Subcutaneous abdominal adipose tissue (tissue), 5 donors: ENCODE measurements around the gene RAD21L1.

Source experiments
- H3K27ac ChIP-seq: one replicate; pipeline ENCODE4 v1.7.0; 2013; ENCODE audit warnings: low read depth, mild to moderate bottlenecking, inconsistent platforms, low read length, moderate library complexity
- H3K27me3 ChIP-seq, 5 donors: one replicate each; pipeline ENCODE4 v1.7.0; 2013; ENCODE audit warnings: low read length in 5 of 5, inconsistent platforms in 1 of 5; ENCODE audit not compliant: control insufficient read depth in 5 of 5, insufficient read depth in 4 of 5
- H3K36me3 ChIP-seq, 5 donors: one replicate each; pipeline ENCODE4 v1.7.0; 2013; ENCODE audit warnings: low read length in 5 of 5; ENCODE audit not compliant: control insufficient read depth in 5 of 5, insufficient read depth in 5 of 5
- H3K4me1 ChIP-seq, 5 donors: one replicate each; pipeline ENCODE4 v1.7.0; 2013; ENCODE audit warnings: low read length in 5 of 5, mild to moderate bottlenecking in 3 of 5, moderate library complexity in 1 of 5; ENCODE audit not compliant: control insufficient read depth in 5 of 5, insufficient read depth in 5 of 5
- H3K4me3 ChIP-seq, 5 donors: one replicate each; pipeline ENCODE4 v1.7.0; 2013; ENCODE audit warnings: low read length in 5 of 5, low read depth in 1 of 5
- H3K9ac ChIP-seq, 5 donors: one replicate each; pipeline ENCODE4 v1.7.0; 2013; ENCODE audit warnings: low read length in 5 of 5, mild to moderate bottlenecking in 4 of 5, moderate library complexity in 3 of 5
- H3K9me3 ChIP-seq, 5 donors: one replicate each; pipeline ENCODE4 v1.7.0; 2013; ENCODE audit warnings: low read length in 5 of 5; ENCODE audit not compliant: control insufficient read depth in 5 of 5
- donor health status: healthy.
- donor health status: healthy.
- donor health status: healthy.
- donor health status: healthy.
- donor health status: healthy.

RAD21L1 gene

GRCh38 chr20:1225783-1226654, at the start of gene RAD21L1:
Gene RAD21L1, plus strand, starts transcription at chr20:1226044. Its CDS starts 2,410 bp downstream, at chr20:1228454.
- Histone ChIP-seq H3K9me3 (no peaks in the 10 kb centered on the region), H3K27ac (no peak within 1 kb of the TSS), H3K9ac (peak within 1 kb of the TSS in 3 of 5 donors; percentile 22 to 73 (median 51))

DNA sequence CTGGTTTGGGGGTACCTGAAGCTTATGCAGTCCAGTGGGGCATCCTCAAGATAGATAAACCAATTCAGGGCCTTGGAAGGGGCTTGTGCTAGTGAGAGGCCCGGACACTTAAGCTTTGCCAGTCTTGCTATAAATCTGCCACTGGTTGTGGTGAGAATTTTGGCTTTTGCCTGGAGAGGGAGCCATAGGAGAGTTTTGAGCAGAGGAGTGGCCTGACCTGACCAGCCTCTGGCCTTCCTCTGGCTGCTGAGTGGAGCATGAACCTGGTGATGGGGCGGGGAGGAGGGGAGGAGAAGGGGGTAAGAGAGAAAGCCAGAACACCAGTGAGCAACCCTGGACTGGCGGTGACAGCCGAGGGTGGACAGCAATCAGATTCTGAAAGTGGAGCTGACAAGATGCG, 48.2 kb upstream of the RAD21L1 start:
- H3K4me1 ChIP-seq, result peaks cover 0 to 7% (median 0%) of the 10 kb centered on the region in 5 donors
- no peak overlapping the region for H3K9ac ChIP-seq
- no peak overlapping the region for H3K27ac ChIP-seq
- H3K27me3 ChIP-seq, result no peaks in the 10 kb centered on the region
- H3K4me3 ChIP-seq, result no peak overlapping the region
- H3K36me3 ChIP-seq, result peaks cover 0 to 54% (median 31%) of the 10 kb centered on the region in 5 donors
- H3K9me3 ChIP-seq, result no peaks in the 10 kb centered on the region

More at GRCh38 chr20:1225783-1226654, at the start of gene RAD21L1:
- Histone ChIP-seq H3K36me3 (no peaks in the 10 kb centered on the region), H3K27me3 (peaks cover 0 to 23% (median 5%) of the 10 kb centered on the region in 5 donors), H3K4me1 (peaks cover 0 to 18% (median 12%) of the 10 kb centered on the region in 5 donors), H3K4me3 (peak within 1 kb of the TSS; percentile 50 to 72 (median 62))

GRCh38 chr20:1178103-1178502, 47.7 kb upstream of the RAD21L1 start:
- H3K36me3 ChIP-seq, result peaks cover 0 to 49% (median 27%) of the 10 kb centered on the region in 5 donors
- H3K4me3 ChIP-seq, result no peak overlapping the region
- no peak overlapping the region for H3K9ac ChIP-seq
- peaks cover 0 to 3% (median 0%) of the 10 kb centered on the region in 5 donors for H3K27me3 ChIP-seq
- H3K9me3 ChIP-seq, result no peaks in the 10 kb centered on the region
- H3K4me1 ChIP-seq, result peaks cover 0 to 7% (median 0%) of the 10 kb centered on the region in 5 donors
- no peak overlapping the region for H3K27ac ChIP-seq

- peaks cover 0 to 7% (median 0%) of the 10 kb centered on the region in 5 donors for H3K4me1 ChIP-seq
- peaks cover 0 to 4% (median 2%) of the 10 kb centered on the region in 5 donors for H3K27me3 ChIP-seq
- no peaks in the 10 kb centered on the region for H3K9me3 ChIP-seq
- no peak overlapping the region for H3K9ac ChIP-seq
- H3K27ac ChIP-seq, result no peak overlapping the region
- no peak overlapping the region for H3K4me3 ChIP-seq
- H3K36me3 ChIP-seq, result peaks cover 0 to 44% (median 26%) of the 10 kb centered on the region in 5 donors
Observed at GRCh38 chr20:1178623-1179022, 47.2 kb upstream of the RAD21L1 start.

DNA sequence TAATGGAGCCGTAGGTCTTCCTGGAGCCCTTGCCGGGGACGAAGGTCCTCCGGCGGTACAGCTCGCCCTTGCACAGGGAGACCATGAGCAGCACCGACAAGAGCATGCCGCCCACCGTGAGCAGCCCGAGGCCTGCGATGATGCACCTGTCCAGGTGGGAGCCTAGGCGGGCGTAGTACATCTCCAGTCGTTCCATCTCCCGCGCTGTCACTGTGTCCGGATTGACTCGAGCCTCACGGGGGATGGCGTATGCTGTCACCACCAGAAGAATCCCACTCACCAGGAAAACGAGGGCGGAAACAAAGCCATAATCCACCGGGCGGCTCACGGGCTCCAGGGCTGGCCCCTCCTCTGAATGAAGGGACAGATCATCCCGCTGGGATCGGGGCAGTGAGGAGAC, 44.9 kb upstream of the RAD21L1 start:
- Histone ChIP-seq H3K27me3 (peaks cover 7 to 20% (median 15%) of the 10 kb centered on the region in 5 donors), H3K36me3 (peaks cover 0 to 22% (median 16%) of the 10 kb centered on the region in 5 donors), H3K4me1 (peaks cover 2 to 18% (median 9%) of the 10 kb centered on the region in 5 donors), H3K9me3 (no peaks in the 10 kb centered on the region), H3K9ac (no peak overlapping the region), H3K4me3 (no peak overlapping the region), H3K27ac (no peak overlapping the region)

- Histone ChIP-seq H3K27ac (no peak overlapping the region), H3K27me3 (peaks cover 12 to 26% (median 15%) of the 10 kb centered on the region in 5 donors), H3K4me3 (no peak overlapping the region), H3K9me3 (no peaks in the 10 kb centered on the region), H3K4me1 (peaks cover 3 to 20% (median 12%) of the 10 kb centered on the region in 5 donors), H3K9ac (no peak overlapping the region), H3K36me3 (peaks cover 0 to 11% (median 9%) of the 10 kb centered on the region in 5 donors)
Observed at GRCh38 chr20:1182106-1182505, 43.7 kb upstream of the RAD21L1 start.

DNA sequence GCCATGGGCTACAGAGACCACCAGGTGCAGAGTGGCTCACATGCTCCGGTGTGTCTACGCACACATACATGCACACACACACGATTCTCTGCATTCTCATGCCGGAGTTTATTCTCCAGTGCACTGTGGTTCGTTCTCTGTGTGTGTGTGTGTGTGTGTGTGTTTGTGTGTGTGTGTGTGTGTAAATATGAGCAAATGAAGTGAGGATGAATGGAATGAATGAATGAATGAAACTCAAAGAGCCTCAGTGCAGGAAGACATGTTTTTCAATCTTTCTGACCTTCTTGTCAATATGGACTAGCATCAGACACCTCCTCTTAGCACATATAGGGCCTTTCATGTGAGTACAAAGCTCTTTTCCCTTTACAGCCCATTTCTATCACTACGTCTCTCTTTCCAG, 42.7 kb upstream of the RAD21L1 start:
- no peak overlapping the region for H3K27ac ChIP-seq
- peaks cover 3 to 20% (median 12%) of the 10 kb centered on the region in 5 donors for H3K4me1 ChIP-seq
- no peaks in the 10 kb centered on the region for H3K9me3 ChIP-seq
- no peak overlapping the region for H3K4me3 ChIP-seq
- H3K9ac ChIP-seq, result no peak overlapping the region
- peaks cover 12 to 26% (median 15%) of the 10 kb centered on the region in 5 donors for H3K27me3 ChIP-seq
- peaks cover 0 to 8% (median 6%) of the 10 kb centered on the region in 5 donors for H3K36me3 ChIP-seq

- H3K4me3 ChIP-seq, result peak overlapping the region in 3 of 5 donors; percentile 25 to 50 (median 50)
- peaks cover 0 to 8% (median 6%) of the 10 kb centered on the region in 5 donors for H3K36me3 ChIP-seq
- H3K27me3 ChIP-seq, result peaks cover 12 to 28% (median 15%) of the 10 kb centered on the region in 5 donors
- no peak overlapping the region for H3K9ac ChIP-seq
- no peaks in the 10 kb centered on the region for H3K9me3 ChIP-seq
- peaks cover 3 to 20% (median 12%) of the 10 kb centered on the region in 5 donors for H3K4me1 ChIP-seq
- H3K27ac ChIP-seq, result no peak overlapping the region
Observed at GRCh38 chr20:1184260-1184637, 41.6 kb upstream of the RAD21L1 start.

DNA sequence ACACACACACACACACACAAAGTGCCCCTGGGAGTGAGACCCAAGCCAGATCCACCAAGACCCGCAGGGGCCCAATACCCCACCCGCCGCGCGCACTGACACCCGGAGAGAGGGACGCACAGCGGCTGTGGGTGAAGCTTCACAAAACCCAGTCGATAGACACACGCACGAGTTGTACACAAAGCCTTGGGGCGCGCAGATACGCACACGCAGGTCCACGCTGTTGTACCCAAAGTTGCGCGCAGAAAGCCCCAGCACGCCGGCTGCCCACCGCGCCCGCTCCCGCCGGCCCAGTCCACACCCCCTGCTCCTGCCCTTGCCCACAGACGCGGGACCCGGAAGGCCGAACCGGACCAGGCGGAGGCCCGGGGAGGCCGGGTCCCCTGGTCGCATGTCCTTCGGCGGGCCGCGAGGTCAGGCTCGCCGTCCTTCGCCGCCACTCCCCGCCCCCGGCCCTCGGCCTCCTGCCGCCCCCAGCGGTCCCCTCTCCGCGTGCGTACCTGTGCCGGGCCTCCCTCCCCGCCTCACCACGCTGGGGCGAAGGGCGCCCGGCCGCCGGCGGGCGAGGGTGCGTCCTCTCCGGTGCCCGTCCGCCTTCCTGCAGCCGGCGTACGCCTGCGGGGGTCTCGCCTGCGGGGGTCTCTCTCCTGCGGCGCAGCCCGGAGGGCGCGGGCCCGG, 41.1 kb upstream of the RAD21L1 start, which contains the start of gene TMEM74B:
Gene TMEM74B, minus strand, starts transcription at position 344 of the 678 bp plus-strand sequence. CDS start 1,180 bp downstream, outside the sequence.
- Histone ChIP-seq H3K9me3 (no peaks in the 10 kb centered on the region), H3K4me1 (peaks cover 3 to 20% (median 12%) of the 10 kb centered on the region in 5 donors), H3K36me3 (peaks cover 0 to 8% (median 6%) of the 10 kb centered on the region in 5 donors), H3K4me3 (peak within 1 kb of the TSS in 3 of 5 donors; percentile 25 to 50 (median 50)), H3K27ac (no peak within 1 kb of the TSS), H3K9ac (no peak within 1 kb of the TSS), H3K27me3 (peaks cover 12 to 28% (median 15%) of the 10 kb centered on the region in 5 donors)
